ENCODE measurements around the gene MAP2K2. TPM values are rescaled to one million over a fixed set of nuclear protein-coding genes. Genes with fewer than 3 reads are reported as not detected.

MAP2K2 gene
- total and polyA plus RNA-seq, 9 of the 15 experiments (the other 6 are each of a cell fraction or from before 2014, with no cell fraction given): 1.0 to 151 (median 58.3) TPM

DNA sequence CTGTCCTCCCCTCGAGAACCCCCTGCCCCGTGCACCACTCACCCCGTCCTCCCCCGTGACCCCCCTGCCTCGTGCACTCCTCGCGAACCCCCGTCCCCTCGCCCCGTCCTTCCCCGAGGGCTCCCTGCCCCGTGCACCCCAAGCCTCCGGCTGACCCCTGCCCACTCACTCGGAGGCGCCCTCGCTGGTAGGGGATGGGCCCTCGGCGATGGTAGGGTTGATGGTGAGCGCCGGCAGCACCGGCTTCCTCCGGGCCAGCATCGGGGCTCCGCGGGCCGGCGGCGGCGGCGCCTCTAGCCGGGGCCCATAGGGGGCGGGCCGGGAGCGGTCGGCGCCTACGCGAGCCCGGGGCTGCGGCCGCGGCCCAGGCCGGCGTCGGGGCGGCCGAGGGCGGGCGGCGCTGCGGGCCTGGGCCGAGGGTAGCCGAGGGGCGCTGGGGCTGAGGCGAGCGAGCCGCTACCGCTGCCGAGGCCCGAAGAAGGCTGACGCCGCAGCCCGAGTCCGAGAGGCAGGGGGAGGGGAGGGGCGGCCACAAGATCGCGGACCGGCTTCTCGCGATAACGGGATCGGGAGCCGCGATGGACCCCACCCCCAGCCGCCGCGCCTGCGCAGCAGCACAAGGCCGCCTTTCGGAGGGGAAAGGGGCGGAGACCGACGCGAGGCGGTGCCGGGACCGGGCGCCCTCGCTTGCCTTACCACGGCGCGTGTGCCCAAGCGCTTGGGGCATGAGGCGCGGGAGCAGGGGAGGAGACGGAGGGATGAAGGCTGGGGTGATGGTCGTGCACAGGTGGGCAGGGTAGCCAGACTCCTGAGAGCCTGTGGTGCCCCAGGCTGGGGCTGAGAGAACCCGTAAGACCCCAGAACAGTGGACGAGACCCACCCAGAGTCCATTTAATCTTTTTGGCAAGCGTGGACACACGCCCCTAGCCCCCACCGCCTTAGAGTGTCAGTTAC is at the start of gene MAP2K2 (continued):
- TF ChIP-seq, protein P1, sequence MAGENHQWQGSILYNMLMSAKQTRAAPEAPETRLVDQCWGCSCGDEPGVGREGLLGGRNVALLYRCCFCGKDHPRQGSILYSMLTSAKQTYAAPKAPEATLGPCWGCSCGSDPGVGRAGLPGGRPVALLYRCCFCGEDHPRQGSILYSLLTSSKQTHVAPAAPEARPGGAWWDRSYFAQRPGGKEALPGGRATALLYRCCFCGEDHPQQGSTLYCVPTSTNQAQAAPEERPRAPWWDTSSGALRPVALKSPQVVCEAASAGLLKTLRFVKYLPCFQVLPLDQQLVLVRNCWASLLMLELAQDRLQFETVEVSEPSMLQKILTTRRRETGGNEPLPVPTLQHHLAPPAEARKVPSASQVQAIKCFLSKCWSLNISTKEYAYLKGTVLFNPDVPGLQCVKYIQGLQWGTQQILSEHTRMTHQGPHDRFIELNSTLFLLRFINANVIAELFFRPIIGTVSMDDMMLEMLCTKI (IDR thresholded peaks at IDR 0.05; ENCODE audit: partially characterized antibody): no peak
- no peak for TF ChIP-seq NFYB (IDR thresholded peaks at IDR 0.05; ENCODE audit: extremely low read depth, insufficient read length)
- TF ChIP-seq FOXK1 (CRISPR knock-in tag; IDR thresholded peaks at IDR 0.05; ENCODE audit: borderline replicate concordance): no peak
- no peak for TF ChIP-seq CC2D1A (IDR thresholded peaks at IDR 0.05)
- no peak for TF ChIP-seq ZNF76 (CRISPR knock-in tag; IDR thresholded peaks at IDR 0.05; ENCODE audit: borderline replicate concordance)
- TF ChIP-seq FUS (optimal IDR thresholded peaks at IDR 0.05; ENCODE audit: low read depth, low read length): no peak
- TF ChIP-seq, protein P2, sequence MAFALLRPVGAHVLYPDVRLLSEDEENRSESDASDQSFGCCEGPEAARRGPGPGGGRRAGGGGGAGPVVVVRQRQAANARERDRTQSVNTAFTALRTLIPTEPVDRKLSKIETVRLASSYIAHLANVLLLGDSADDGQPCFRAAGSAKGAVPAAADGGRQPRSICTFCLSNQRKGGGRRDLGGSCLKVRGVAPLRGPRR (CRISPR knock-in tag; IDR thresholded peaks at IDR 0.05): no peak
- peak; percentile 83 for TF ChIP-seq RBBP5 (IDR thresholded peaks at IDR 0.05; ENCODE audit: borderline replicate concordance, insufficient read depth, low read length, poor library complexity, severe bottlenecking)
- TF ChIP-seq, protein P3, sequence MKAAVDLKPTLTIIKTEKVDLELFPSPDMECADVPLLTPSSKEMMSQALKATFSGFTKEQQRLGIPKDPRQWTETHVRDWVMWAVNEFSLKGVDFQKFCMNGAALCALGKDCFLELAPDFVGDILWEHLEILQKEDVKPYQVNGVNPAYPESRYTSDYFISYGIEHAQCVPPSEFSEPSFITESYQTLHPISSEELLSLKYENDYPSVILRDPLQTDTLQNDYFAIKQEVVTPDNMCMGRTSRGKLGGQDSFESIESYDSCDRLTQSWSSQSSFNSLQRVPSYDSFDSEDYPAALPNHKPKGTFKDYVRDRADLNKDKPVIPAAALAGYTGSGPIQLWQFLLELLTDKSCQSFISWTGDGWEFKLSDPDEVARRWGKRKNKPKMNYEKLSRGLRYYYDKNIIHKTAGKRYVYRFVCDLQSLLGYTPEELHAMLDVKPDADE (conservative IDR thresholded peaks at IDR 0.05; ENCODE audit: control insufficient read depth, low read depth, low read length): no peak
- TF ChIP-seq, protein P4, sequence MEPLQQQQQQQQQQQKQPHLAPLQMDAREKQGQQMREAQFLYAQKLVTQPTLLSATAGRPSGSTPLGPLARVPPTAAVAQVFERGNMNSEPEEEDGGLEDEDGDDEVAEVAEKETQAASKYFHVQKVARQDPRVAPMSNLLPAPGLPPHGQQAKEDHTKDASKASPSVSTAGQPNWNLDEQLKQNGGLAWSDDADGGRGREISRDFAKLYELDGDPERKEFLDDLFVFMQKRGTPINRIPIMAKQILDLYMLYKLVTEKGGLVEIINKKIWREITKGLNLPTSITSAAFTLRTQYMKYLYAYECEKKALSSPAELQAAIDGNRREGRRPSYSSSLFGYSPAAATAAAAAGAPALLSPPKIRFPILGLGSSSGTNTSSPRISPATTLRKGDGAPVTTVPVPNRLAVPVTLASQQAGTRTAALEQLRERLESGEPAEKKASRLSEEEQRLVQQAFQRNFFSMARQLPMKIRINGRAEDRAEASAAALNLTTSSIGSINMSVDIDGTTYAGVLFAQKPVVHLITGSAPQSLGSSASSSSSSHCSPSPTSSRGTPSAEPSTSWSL (CRISPR knock-in tag; IDR thresholded peaks at IDR 0.05; ENCODE audit: borderline replicate concordance): no peak
- TF ChIP-seq, protein P5, sequence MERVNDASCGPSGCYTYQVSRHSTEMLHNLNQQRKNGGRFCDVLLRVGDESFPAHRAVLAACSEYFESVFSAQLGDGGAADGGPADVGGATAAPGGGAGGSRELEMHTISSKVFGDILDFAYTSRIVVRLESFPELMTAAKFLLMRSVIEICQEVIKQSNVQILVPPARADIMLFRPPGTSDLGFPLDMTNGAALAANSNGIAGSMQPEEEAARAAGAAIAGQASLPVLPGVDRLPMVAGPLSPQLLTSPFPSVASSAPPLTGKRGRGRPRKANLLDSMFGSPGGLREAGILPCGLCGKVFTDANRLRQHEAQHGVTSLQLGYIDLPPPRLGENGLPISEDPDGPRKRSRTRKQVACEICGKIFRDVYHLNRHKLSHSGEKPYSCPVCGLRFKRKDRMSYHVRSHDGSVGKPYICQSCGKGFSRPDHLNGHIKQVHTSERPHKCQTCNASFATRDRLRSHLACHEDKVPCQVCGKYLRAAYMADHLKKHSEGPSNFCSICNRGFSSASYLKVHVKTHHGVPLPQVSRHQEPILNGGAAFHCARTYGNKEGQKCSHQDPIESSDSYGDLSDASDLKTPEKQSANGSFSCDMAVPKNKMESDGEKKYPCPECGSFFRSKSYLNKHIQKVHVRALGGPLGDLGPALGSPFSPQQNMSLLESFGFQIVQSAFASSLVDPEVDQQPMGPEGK (CRISPR knock-in tag; IDR thresholded peaks at IDR 0.05; ENCODE audit: borderline replicate concordance): no peak
- TF ChIP-seq ZNF586 (CRISPR knock-in tag; conservative IDR thresholded peaks at IDR 0.05): no peak
- TF ChIP-seq, protein P6, sequence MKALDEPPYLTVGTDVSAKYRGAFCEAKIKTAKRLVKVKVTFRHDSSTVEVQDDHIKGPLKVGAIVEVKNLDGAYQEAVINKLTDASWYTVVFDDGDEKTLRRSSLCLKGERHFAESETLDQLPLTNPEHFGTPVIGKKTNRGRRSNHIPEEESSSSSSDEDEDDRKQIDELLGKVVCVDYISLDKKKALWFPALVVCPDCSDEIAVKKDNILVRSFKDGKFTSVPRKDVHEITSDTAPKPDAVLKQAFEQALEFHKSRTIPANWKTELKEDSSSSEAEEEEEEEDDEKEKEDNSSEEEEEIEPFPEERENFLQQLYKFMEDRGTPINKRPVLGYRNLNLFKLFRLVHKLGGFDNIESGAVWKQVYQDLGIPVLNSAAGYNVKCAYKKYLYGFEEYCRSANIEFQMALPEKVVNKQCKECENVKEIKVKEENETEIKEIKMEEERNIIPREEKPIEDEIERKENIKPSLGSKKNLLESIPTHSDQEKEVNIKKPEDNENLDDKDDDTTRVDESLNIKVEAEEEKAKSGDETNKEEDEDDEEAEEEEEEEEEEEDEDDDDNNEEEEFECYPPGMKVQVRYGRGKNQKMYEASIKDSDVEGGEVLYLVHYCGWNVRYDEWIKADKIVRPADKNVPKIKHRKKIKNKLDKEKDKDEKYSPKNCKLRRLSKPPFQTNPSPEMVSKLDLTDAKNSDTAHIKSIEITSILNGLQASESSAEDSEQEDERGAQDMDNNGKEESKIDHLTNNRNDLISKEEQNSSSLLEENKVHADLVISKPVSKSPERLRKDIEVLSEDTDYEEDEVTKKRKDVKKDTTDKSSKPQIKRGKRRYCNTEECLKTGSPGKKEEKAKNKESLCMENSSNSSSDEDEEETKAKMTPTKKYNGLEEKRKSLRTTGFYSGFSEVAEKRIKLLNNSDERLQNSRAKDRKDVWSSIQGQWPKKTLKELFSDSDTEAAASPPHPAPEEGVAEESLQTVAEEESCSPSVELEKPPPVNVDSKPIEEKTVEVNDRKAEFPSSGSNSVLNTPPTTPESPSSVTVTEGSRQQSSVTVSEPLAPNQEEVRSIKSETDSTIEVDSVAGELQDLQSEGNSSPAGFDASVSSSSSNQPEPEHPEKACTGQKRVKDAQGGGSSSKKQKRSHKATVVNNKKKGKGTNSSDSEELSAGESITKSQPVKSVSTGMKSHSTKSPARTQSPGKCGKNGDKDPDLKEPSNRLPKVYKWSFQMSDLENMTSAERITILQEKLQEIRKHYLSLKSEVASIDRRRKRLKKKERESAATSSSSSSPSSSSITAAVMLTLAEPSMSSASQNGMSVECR (CRISPR knock-in tag; IDR thresholded peaks at IDR 0.05): peak; percentile 49; the same call in 1 of the 2 replicates
- no peak for TF ChIP-seq ZNF23 (CRISPR knock-in tag; IDR thresholded peaks at IDR 0.05)
